PC-3 (cell line): ENCODE results near the gene NAV1.

Experiments
- CTCF ChIP-seq: fragments of 300-600 bp; sonication (generic); conservative IDR thresholded peaks from 2 replicates; pipeline ENCODE4 v1.5.1; 2017; ENCODE audit warnings: antibody characterized with exemption, low read depth, mild to moderate bottlenecking, low read length
- EZH2 ChIP-seq: fragments of 300-600 bp; sonication (generic); IDR thresholded peaks from one replicate; pipeline ENCODE4 v1.6.1; 2017; ENCODE audit warnings: antibody characterized with exemption, mild to moderate bottlenecking, low read length; ENCODE audit not compliant: unreplicated experiment
- EZH2phosphoT487 ChIP-seq: fragments of 300-600 bp; sonication (generic); IDR thresholded peaks from 2 replicates; pipeline ENCODE4 v1.6.1; 2018; ENCODE audit warnings: mild to moderate bottlenecking, antibody characterized with exemption, low read length, borderline replicate concordance

DNA sequence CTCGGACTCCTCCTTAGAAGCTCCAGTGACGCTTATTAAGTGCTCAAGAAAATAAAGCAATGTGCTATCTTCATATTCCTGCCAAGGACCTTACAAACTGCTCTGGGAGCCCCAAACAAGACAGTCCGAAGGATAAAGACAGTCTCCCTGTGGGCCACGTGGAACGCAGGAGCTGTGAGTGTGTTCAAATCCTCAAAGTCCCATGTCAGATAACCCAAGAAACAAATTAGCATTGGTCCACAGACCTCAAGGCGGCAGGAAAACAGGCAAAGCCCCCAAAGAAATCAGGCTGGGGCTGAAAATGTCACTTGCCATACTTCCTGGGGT is 3.0 kb upstream of the NAV1 start:
- TF ChIP-seq CTCF (no peak), EZH2phosphoT487 (no peak), EZH2 (no peak)
